ENCODE results near the gene SLC19A3. TPM values are rescaled to one million over a fixed set of nuclear protein-coding genes. Genes with fewer than 3 reads are reported as not detected.

The SLC19A3 gene
- total and polyA plus RNA-seq, 2 of the 4 experiments (the other 2 are of a cell fraction), result under 0.01 TPM; not detected in 1

DNA sequence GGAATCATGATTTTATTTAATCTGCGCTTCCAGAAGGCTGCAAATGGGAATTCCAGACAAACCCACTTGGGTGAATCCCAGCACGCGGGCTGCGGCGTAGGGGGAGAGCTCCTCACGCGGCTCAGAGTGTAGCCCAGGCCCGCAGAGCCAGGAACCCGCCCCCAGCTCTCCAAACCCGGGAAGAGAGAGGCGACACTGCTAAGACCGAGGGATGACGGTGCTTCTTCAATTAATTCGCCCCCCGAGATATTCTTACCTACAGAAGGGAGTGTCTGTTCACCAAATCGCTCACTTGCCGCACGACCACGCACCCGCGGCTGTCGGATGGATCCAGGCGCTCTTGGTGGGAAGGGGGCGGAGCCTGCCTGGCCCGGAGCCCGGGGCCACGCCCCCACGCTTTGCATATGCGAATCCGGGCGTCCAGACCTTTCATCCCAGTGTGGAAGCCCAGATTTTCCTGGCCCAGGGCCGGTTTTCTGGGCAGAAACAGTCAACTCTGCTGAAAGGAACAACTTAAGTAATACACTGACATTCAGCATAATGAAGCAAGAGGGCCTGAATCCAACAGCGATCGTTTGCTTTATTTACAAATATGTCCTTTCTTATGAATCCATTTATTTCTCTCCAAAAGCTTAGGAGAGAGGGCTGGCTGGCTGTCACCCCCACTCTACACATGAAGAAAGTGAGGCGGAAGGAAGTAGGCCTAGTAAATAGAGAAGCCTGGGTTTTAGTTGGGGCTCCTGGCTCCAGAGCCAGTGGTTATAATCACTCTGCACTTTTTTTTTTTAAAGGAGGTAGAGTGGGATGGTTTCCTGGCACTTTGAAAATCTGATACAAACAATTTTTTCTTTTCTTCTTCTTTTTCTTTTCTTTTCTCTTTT, at the start of gene SLC19A3 (continued):
- TF ChIP-seq MXI1 (IDR thresholded peaks at IDR 0.05; ENCODE audit: borderline replicate concordance, low read depth, low read length) (no peak), RAD21 (IDR thresholded peaks at IDR 0.05; ENCODE audit: low read length) (no peak), MAFK (IDR thresholded peaks at IDR 0.05; ENCODE audit: low read depth, low read length) (no peak)

DNA sequence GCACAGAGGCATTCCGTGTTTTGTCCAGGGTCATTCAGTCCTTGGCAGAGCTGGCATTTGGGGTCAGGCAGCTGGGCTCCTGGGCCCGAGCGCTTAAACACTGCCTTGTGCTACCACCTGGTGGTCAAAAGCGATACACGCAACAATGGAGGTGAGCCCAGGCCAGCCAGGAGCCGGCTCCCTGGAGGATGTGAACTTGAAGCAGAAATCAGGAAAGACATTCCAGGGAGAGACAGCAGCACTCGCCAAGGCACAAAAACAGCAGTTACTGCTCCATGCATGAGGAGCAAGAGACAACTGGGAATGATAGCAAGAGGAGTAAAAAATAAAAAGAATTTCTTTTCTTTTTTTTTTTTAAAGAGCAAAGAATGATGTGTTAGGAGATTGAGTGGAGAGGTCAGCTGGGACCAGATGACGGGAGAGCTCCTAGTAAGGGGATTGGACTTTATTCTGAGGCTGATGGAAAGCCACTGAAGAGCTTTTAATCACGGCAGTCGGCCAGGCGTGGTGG, 48.6 kb upstream of the SLC19A3 start:
- H3K4me2 ChIP-seq (ENCODE audit: low read depth, low read length), result no peak overlapping the region
- H3K4me3 ChIP-seq (ENCODE audit: insufficient read depth, low read depth, low read length), result no peak overlapping the region
- in situ Hi-C loops (cut with MboI; ENCODE audit: low sequenced_read_pairs) (loop anchor here (5.0 to 10.0 kb wide), 3 partner anchors 292 to 632 kb away; partner anchors contain the start of gene AGFG1), dilution Hi-C loops (cut with HindIII; ENCODE audit: low sequenced_read_pairs, unreplicated experiment) (no loop called here), intact Hi-C loops (cut with micrococcal nuclease) (loop anchor here (1.0 to 5.0 kb wide), 7 partner anchors 108 to 636 kb away; no protein-coding TSS in a partner anchor)
- no TSS peak for BruUV-seq (replicated peaks)
- H3K14ac ChIP-seq (replicated peaks; ENCODE audit: low read depth, low read length), result no peak overlapping the region
- no peak overlapping the region for H4K5ac ChIP-seq (ENCODE audit: low read depth, low read length)
- no peak overlapping the region for H2BK20ac ChIP-seq (ENCODE audit: low read depth, low read length)
- H3K4me1 ChIP-seq (ENCODE audit: control insufficient read depth, insufficient read depth, low read length), result no peaks in the 10 kb centered on the region
- no peak overlapping the region for H2BK5ac ChIP-seq (ENCODE audit: low read depth, low read length, poor library complexity, severe bottlenecking)
- no peaks in the 10 kb centered on the region for H3K36me3 ChIP-seq (ENCODE audit: control insufficient read depth, insufficient read depth, low read length)
- DNase-seq, result peak; percentile 68
- H3K27me3 ChIP-seq (ENCODE audit: control insufficient read depth, insufficient read depth, low read length), result no peaks in the 10 kb centered on the region
- peak overlapping the region; percentile 56 for H2AFZ ChIP-seq (replicated peaks; ENCODE audit: low read length, poor library complexity)
- no peak overlapping the region for H3K27ac ChIP-seq (ENCODE audit: insufficient read depth, low read length)
- H3K56ac ChIP-seq (ENCODE audit: extremely low read depth, insufficient read depth, low read length), result no peak overlapping the region
- no peak overlapping the region for H2BK120ac ChIP-seq (ENCODE audit: low read depth, low read length)
- ChIA-PET POLR2A (ENCODE audit: unreplicated experiment) (interaction anchor here (0.6 kb wide), 2 partner anchors 10 to 119 kb away, joined by 4 to 7 read pairs; no protein-coding TSS in a partner anchor), CTCF (interaction anchor here (0.6 to 2.7 kb wide), 16 partner anchors 95 to 636 kb away, joined by 3 to 24 read pairs (median 4); no protein-coding TSS in a partner anchor)
- no peaks in the 10 kb centered on the region for H4K20me1 ChIP-seq (ENCODE audit: insufficient read depth, low read length)
- 4% methylated on average over 4 of the region's 11 CpGs; no CpG with 5 or more reads in 1 of the 2 experiments for WGBS, 2 experiments (ENCODE audit: extremely low coverage in 2 of 2, insufficient read length in 1 of 2)
- no peak overlapping the region for H3K18ac ChIP-seq (ENCODE audit: low read depth, low read length)
- ATAC-seq (ENCODE audit: low read depth), result peak; percentile 98
- no peaks in the 10 kb centered on the region for H3K9me1 ChIP-seq (ENCODE audit: insufficient read depth, low read length)
- H2AK9ac ChIP-seq (replicated peaks; ENCODE audit: low read depth, low read length, poor library complexity), result no peak overlapping the region
- H3K23ac ChIP-seq (ENCODE audit: low read depth, low read length), result no peak overlapping the region
- TF ChIP-seq, protein P1, sequence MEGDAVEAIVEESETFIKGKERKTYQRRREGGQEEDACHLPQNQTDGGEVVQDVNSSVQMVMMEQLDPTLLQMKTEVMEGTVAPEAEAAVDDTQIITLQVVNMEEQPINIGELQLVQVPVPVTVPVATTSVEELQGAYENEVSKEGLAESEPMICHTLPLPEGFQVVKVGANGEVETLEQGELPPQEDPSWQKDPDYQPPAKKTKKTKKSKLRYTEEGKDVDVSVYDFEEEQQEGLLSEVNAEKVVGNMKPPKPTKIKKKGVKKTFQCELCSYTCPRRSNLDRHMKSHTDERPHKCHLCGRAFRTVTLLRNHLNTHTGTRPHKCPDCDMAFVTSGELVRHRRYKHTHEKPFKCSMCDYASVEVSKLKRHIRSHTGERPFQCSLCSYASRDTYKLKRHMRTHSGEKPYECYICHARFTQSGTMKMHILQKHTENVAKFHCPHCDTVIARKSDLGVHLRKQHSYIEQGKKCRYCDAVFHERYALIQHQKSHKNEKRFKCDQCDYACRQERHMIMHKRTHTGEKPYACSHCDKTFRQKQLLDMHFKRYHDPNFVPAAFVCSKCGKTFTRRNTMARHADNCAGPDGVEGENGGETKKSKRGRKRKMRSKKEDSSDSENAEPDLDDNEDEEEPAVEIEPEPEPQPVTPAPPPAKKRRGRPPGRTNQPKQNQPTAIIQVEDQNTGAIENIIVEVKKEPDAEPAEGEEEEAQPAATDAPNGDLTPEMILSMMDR (conservative IDR thresholded peaks at IDR 0.05; ENCODE audit: low read depth, low read length), result peak; percentile 84
- no peak for TF ChIP-seq BHLHE40 (IDR thresholded peaks at IDR 0.05; ENCODE audit: low read depth, low read length)
- TF ChIP-seq RAD21 (IDR thresholded peaks at IDR 0.05; ENCODE audit: low read length), result peak; percentile 86
- peak; percentile 92 for TF ChIP-seq SMC3 (IDR thresholded peaks at IDR 0.05; ENCODE audit: low read depth, low read length)
- TF ChIP-seq MXI1 (IDR thresholded peaks at IDR 0.05; ENCODE audit: borderline replicate concordance, low read depth, low read length), result no peak
- H4K8ac ChIP-seq (ENCODE audit: low read depth in 2 of 2, low read length in 2 of 2), result no peak overlapping the region
- H2AK5ac ChIP-seq (ENCODE audit: low read depth, low read length), result no peak overlapping the region
- H3K79me1 ChIP-seq (ENCODE audit: low read depth in 1 of 2, low read length in 2 of 2), result no peaks in the 10 kb centered on the region
- no peak overlapping the region for H2BK15ac ChIP-seq (ENCODE audit: low read depth, low read length)
- no peak overlapping the region for H3K9ac ChIP-seq (ENCODE audit: low read depth, low read length)
- H4K91ac ChIP-seq (ENCODE audit: insufficient read depth, low read depth, low read length), result no peak overlapping the region
- H3K9me3 ChIP-seq (ENCODE audit: control insufficient read depth, insufficient read depth, low read length), result no peaks in the 10 kb centered on the region
- H3K4ac ChIP-seq (ENCODE audit: low read depth, low read length), result no peak overlapping the region
